ENCODE results near the gene PTK7. TPM values are rescaled to one million over a fixed set of nuclear protein-coding genes. Genes with fewer than 3 reads are reported as not detected.
A peak's percentile ranks its signal among the peaks of the same experiment; 100 is the strongest.

Gene PTK7
- total RNA-seq, 2 donors from 2014 or later: 0.56 to 1.0 TPM

- H3K27me3 Mint-ChIP-seq: peaks cover 2% of the 10 kb centered on the region
- H3K9me3 Mint-ChIP-seq: no peaks in the 10 kb centered on the region
- peaks cover 19% of the 10 kb centered on the region for H3K4me1 Mint-ChIP-seq
- H3K27ac Mint-ChIP-seq: no peak overlapping the region
- no peak overlapping the region for H3K4me3 Mint-ChIP-seq
- ATAC-seq (replicated peaks): no peak
- no peaks in the 10 kb centered on the region for H3K36me3 Mint-ChIP-seq (ENCODE audit: low read depth)
These were observed 13.4 kb downstream of the PTK7 start for GRCh38 chr6:43089467-43089866.

GRCh38 chr6:43089874-43090558 lies 13.9 kb downstream of the PTK7 start:
- Mint-ChIP-seq H3K27ac (no peak overlapping the region), H3K4me1 (peaks cover 19% of the 10 kb centered on the region)

GRCh38 chr6:43090559-43090956 lies 14.4 kb downstream of the PTK7 start:
- ATAC-seq (replicated peaks): no peak
- H3K27ac Mint-ChIP-seq: no peak overlapping the region
- no peaks in the 10 kb centered on the region for H3K9me3 Mint-ChIP-seq
- peaks cover 19% of the 10 kb centered on the region for H3K4me1 Mint-ChIP-seq
- no peak overlapping the region for H3K4me3 Mint-ChIP-seq
- no peaks in the 10 kb centered on the region for H3K27me3 Mint-ChIP-seq
- no peaks in the 10 kb centered on the region for H3K36me3 Mint-ChIP-seq (ENCODE audit: low read depth)

More at GRCh38 chr6:43089874-43090558, 13.9 kb downstream of the PTK7 start:
- no peak for ATAC-seq (replicated peaks)
- Mint-ChIP-seq H3K36me3 (ENCODE audit: low read depth) (no peaks in the 10 kb centered on the region), H3K27me3 (no peaks in the 10 kb centered on the region), H3K4me3 (no peak overlapping the region), H3K9me3 (no peaks in the 10 kb centered on the region)

- H3K9me3 Mint-ChIP-seq: no peaks in the 10 kb centered on the region
- H3K4me3 Mint-ChIP-seq: no peak overlapping the region
- H3K27me3 Mint-ChIP-seq: no peaks in the 10 kb centered on the region
- H3K36me3 Mint-ChIP-seq (ENCODE audit: low read depth): no peaks in the 10 kb centered on the region
- peaks cover 17% of the 10 kb centered on the region for H3K4me1 Mint-ChIP-seq
- H3K27ac Mint-ChIP-seq: no peak overlapping the region
- ATAC-seq (replicated peaks): no peak
These were observed 14.9 kb downstream of the PTK7 start for GRCh38 chr6:43091020-43091419.

- H3K9me3 Mint-ChIP-seq: no peaks in the 10 kb centered on the region
- ATAC-seq (replicated peaks): no peak
- H3K36me3 Mint-ChIP-seq (ENCODE audit: low read depth): no peaks in the 10 kb centered on the region
- no peaks in the 10 kb centered on the region for H3K27me3 Mint-ChIP-seq
- peaks cover 14% of the 10 kb centered on the region for H3K4me1 Mint-ChIP-seq
- no peak overlapping the region for H3K4me3 Mint-ChIP-seq
- H3K27ac Mint-ChIP-seq: no peak overlapping the region
These were observed 15.4 kb downstream of the PTK7 start for GRCh38 chr6:43091436-43091991.

GRCh38 chr6:43092635-43093034 lies 16.5 kb downstream of the PTK7 start:
- peak overlapping the region; percentile 24 for H3K27ac Mint-ChIP-seq
- peaks cover 14% of the 10 kb centered on the region for H3K4me1 Mint-ChIP-seq
- no peaks in the 10 kb centered on the region for H3K36me3 Mint-ChIP-seq (ENCODE audit: low read depth)
- H3K27me3 Mint-ChIP-seq: no peaks in the 10 kb centered on the region
- peak overlapping the region; percentile 43 for H3K4me3 Mint-ChIP-seq
- no peak for ATAC-seq (replicated peaks)
- no peaks in the 10 kb centered on the region for H3K9me3 Mint-ChIP-seq

GRCh38 chr6:43093436-43094289 lies 17.5 kb downstream of the PTK7 start:
- no peaks in the 10 kb centered on the region for H3K27me3 Mint-ChIP-seq
- peak overlapping the region; percentile 24 for H3K27ac Mint-ChIP-seq
- peak overlapping the region; percentile 43 for H3K4me3 Mint-ChIP-seq

GRCh38 chr6:43095939-43096338 lies 19.8 kb downstream of the PTK7 start:
- Mint-ChIP-seq H3K4me3 (no peak overlapping the region), H3K27ac (no peak overlapping the region), H3K9me3 (no peaks in the 10 kb centered on the region), H3K4me1 (peaks cover 11% of the 10 kb centered on the region), H3K36me3 (ENCODE audit: low read depth) (no peaks in the 10 kb centered on the region), H3K27me3 (no peaks in the 10 kb centered on the region)
- no peak for ATAC-seq (replicated peaks)

More at GRCh38 chr6:43093436-43094289, 17.5 kb downstream of the PTK7 start:
- peaks cover 14% of the 10 kb centered on the region for H3K4me1 Mint-ChIP-seq
- H3K9me3 Mint-ChIP-seq: no peaks in the 10 kb centered on the region
- ATAC-seq (replicated peaks): peak; percentile 71
- H3K36me3 Mint-ChIP-seq (ENCODE audit: low read depth): no peaks in the 10 kb centered on the region

- Mint-ChIP-seq H3K4me1 (peaks cover 11% of the 10 kb centered on the region), H3K9me3 (no peaks in the 10 kb centered on the region), H3K27me3 (no peaks in the 10 kb centered on the region), H3K27ac (no peak overlapping the region), H3K4me3 (no peak overlapping the region), H3K36me3 (ENCODE audit: low read depth) (no peaks in the 10 kb centered on the region)
- ATAC-seq (replicated peaks): no peak
These were observed 20.5 kb downstream of the PTK7 start for GRCh38 chr6:43096451-43097097.

GRCh38 chr6:43097098-43097489 lies 21.0 kb downstream of the PTK7 start:
- Mint-ChIP-seq H3K9me3 (no peaks in the 10 kb centered on the region), H3K4me1 (peaks cover 11% of the 10 kb centered on the region), H3K27me3 (no peaks in the 10 kb centered on the region), H3K4me3 (no peak overlapping the region), H3K36me3 (ENCODE audit: low read depth) (no peaks in the 10 kb centered on the region), H3K27ac (no peak overlapping the region)
- ATAC-seq (replicated peaks): no peak

- Mint-ChIP-seq H3K27me3 (no peaks in the 10 kb centered on the region), H3K36me3 (ENCODE audit: low read depth) (no peaks in the 10 kb centered on the region), H3K4me3 (no peak overlapping the region), H3K27ac (no peak overlapping the region), H3K9me3 (no peaks in the 10 kb centered on the region), H3K4me1 (peaks cover 10% of the 10 kb centered on the region)
- no peak for ATAC-seq (replicated peaks)
These were observed 21.4 kb downstream of the PTK7 start for GRCh38 chr6:43097502-43097901.

- no peak for ATAC-seq (replicated peaks)
- Mint-ChIP-seq H3K27ac (no peak overlapping the region), H3K9me3 (no peaks in the 10 kb centered on the region), H3K27me3 (no peaks in the 10 kb centered on the region), H3K4me1 (no peaks in the 10 kb centered on the region), H3K36me3 (ENCODE audit: low read depth) (no peaks in the 10 kb centered on the region), H3K4me3 (no peak overlapping the region)
These were observed 25.4 kb downstream of the PTK7 start for GRCh38 chr6:43101497-43101896.

- Mint-ChIP-seq H3K4me1 (no peaks in the 10 kb centered on the region), H3K4me3 (no peak overlapping the region), H3K9me3 (no peaks in the 10 kb centered on the region), H3K36me3 (ENCODE audit: low read depth) (no peaks in the 10 kb centered on the region), H3K27ac (no peak overlapping the region), H3K27me3 (no peaks in the 10 kb centered on the region)
- no peak for ATAC-seq (replicated peaks)
These were observed 27.3 kb downstream of the PTK7 start for GRCh38 chr6:43103253-43103876.

GRCh38 chr6:43105538-43106222 lies 29.6 kb downstream of the PTK7 start:
- H3K27me3 Mint-ChIP-seq: no peaks in the 10 kb centered on the region
- H3K4me3 Mint-ChIP-seq: no peak overlapping the region
- H3K36me3 Mint-ChIP-seq (ENCODE audit: low read depth): no peaks in the 10 kb centered on the region
- H3K4me1 Mint-ChIP-seq: no peaks in the 10 kb centered on the region
- ATAC-seq (replicated peaks): no peak
- H3K27ac Mint-ChIP-seq: no peak overlapping the region
- H3K9me3 Mint-ChIP-seq: no peaks in the 10 kb centered on the region
